Activated naive CD8-positive, alpha-beta T cell (primary cell): ENCODE data around the gene RNH1.
"Not testable (repeated sequence)": the region's sequence is repeated elsewhere in the genome, so short reads cannot be mapped to it uniquely, and the experiment has no call there.

Source experiments
- H3K27ac Mint-ChIP-seq: one replicate; pipeline ENCODE4 v1.8.0; 2021; ENCODE audit warnings: mixed read lengths
- H3K27me3 Mint-ChIP-seq: one replicate; pipeline ENCODE4 v1.8.0; 2021; ENCODE audit warnings: mixed read lengths
- H3K36me3 Mint-ChIP-seq: one replicate; pipeline ENCODE4 v1.8.0; 2021; ENCODE audit warnings: mixed read lengths
- H3K4me1 Mint-ChIP-seq: one replicate; pipeline ENCODE4 v1.8.0; 2021; ENCODE audit warnings: low read depth, mixed read lengths
- H3K4me3 Mint-ChIP-seq: one replicate; pipeline ENCODE4 v1.8.0; 2021; ENCODE audit warnings: mild to moderate bottlenecking, mixed read lengths
- H3K9me3 Mint-ChIP-seq: one replicate; pipeline ENCODE4 v1.8.0; 2021; ENCODE audit warnings: low read depth, mixed read lengths

Gene RNH1

GRCh38 chr11:469684-470560 is 37.1 kb downstream of the RNH1 start:
- no peak overlapping the region for H3K27ac Mint-ChIP-seq

GRCh38 chr11:469026-469683 is 37.9 kb downstream of the RNH1 start:
- not testable (repeated sequence) for H3K36me3 Mint-ChIP-seq, H3K27ac Mint-ChIP-seq, H3K27me3 Mint-ChIP-seq, H3K9me3 Mint-ChIP-seq, H3K4me3 Mint-ChIP-seq, H3K4me1 Mint-ChIP-seq

More at GRCh38 chr11:469684-470560, 37.1 kb downstream of the RNH1 start:
- Mint-ChIP-seq H3K4me3 (no peak overlapping the region), H3K36me3 (no peaks in the 10 kb centered on the region), H3K27me3 (no peaks in the 10 kb centered on the region), H3K4me1 (no peaks in the 10 kb centered on the region), H3K9me3 (no peaks in the 10 kb centered on the region)

- Mint-ChIP-seq H3K27me3 (no peaks in the 10 kb centered on the region), H3K27ac (no peak overlapping the region), H3K36me3 (no peaks in the 10 kb centered on the region), H3K4me1 (no peaks in the 10 kb centered on the region), H3K9me3 (no peaks in the 10 kb centered on the region), H3K4me3 (no peak overlapping the region)
Measured at GRCh38 chr11:468493-468892, 38.5 kb downstream of the RNH1 start.

GRCh38 chr11:468036-468435 is 39.0 kb downstream of the RNH1 start:
- Mint-ChIP-seq H3K9me3 (no peaks in the 10 kb centered on the region), H3K36me3 (no peaks in the 10 kb centered on the region), H3K4me3 (no peak overlapping the region), H3K4me1 (no peaks in the 10 kb centered on the region), H3K27ac (no peak overlapping the region), H3K27me3 (no peaks in the 10 kb centered on the region)

GRCh38 chr11:465896-466530 is 41.0 kb downstream of the RNH1 start:
- Mint-ChIP-seq H3K27me3 (no peaks in the 10 kb centered on the region), H3K36me3 (no peaks in the 10 kb centered on the region), H3K4me1 (no peaks in the 10 kb centered on the region), H3K9me3 (no peaks in the 10 kb centered on the region), H3K4me3 (no peak overlapping the region), H3K27ac (no peak overlapping the region)

GRCh38 chr11:464316-464715 is 42.7 kb downstream of the RNH1 start:
- Mint-ChIP-seq H3K27ac (no peak overlapping the region), H3K27me3 (no peaks in the 10 kb centered on the region), H3K9me3 (no peaks in the 10 kb centered on the region), H3K4me1 (peaks cover 2% of the 10 kb centered on the region), H3K36me3 (no peaks in the 10 kb centered on the region), H3K4me3 (no peak overlapping the region)

GRCh38 chr11:462107-462890 is 44.7 kb downstream of the RNH1 start:
- Mint-ChIP-seq H3K9me3 (no peaks in the 10 kb centered on the region), H3K4me1 (peaks cover 8% of the 10 kb centered on the region), H3K27ac (no peak overlapping the region), H3K36me3 (no peaks in the 10 kb centered on the region), H3K27me3 (no peaks in the 10 kb centered on the region), H3K4me3 (no peak overlapping the region)

- Mint-ChIP-seq H3K4me1 (peaks cover 15% of the 10 kb centered on the region), H3K4me3 (no peak overlapping the region), H3K27me3 (no peaks in the 10 kb centered on the region), H3K36me3 (peaks cover 2% of the 10 kb centered on the region), H3K27ac (no peak overlapping the region), H3K9me3 (no peaks in the 10 kb centered on the region)
Measured at GRCh38 chr11:461626-462025, 45.4 kb downstream of the RNH1 start.

- Mint-ChIP-seq H3K4me3 (no peak overlapping the region), H3K9me3 (no peaks in the 10 kb centered on the region), H3K27ac (no peak overlapping the region), H3K4me1 (peaks cover 24% of the 10 kb centered on the region), H3K36me3 (peaks cover 3% of the 10 kb centered on the region), H3K27me3 (no peaks in the 10 kb centered on the region)
Measured at GRCh38 chr11:460331-461199, 46.5 kb downstream of the RNH1 start.

- Mint-ChIP-seq H3K4me3 (no peak overlapping the region), H3K4me1 (peaks cover 27% of the 10 kb centered on the region), H3K36me3 (peaks cover 3% of the 10 kb centered on the region), H3K27me3 (no peaks in the 10 kb centered on the region), H3K27ac (no peak overlapping the region), H3K9me3 (no peaks in the 10 kb centered on the region)
Measured at GRCh38 chr11:459511-460220, 47.4 kb downstream of the RNH1 start.

- Mint-ChIP-seq H3K27ac (peak overlapping the region; percentile 73), H3K36me3 (peaks cover 3% of the 10 kb centered on the region), H3K4me1 (peaks cover 33% of the 10 kb centered on the region), H3K27me3 (no peaks in the 10 kb centered on the region), H3K9me3 (no peaks in the 10 kb centered on the region), H3K4me3 (peak overlapping the region; percentile 61)
Measured at GRCh38 chr11:457111-457760, 49.8 kb downstream of the RNH1 start.

- no peaks in the 10 kb centered on the region for H3K9me3 Mint-ChIP-seq
- H3K4me3 Mint-ChIP-seq = peak overlapping the region; percentile 61
- H3K36me3 Mint-ChIP-seq = peaks cover 3% of the 10 kb centered on the region
- peak overlapping the region; percentile 73 for H3K27ac Mint-ChIP-seq
- no peaks in the 10 kb centered on the region for H3K27me3 Mint-ChIP-seq
- H3K4me1 Mint-ChIP-seq = peaks cover 35% of the 10 kb centered on the region
Measured at GRCh38 chr11:456533-456932, 50.5 kb downstream of the RNH1 start.

GRCh38 chr11:455566-456147 is 51.4 kb downstream of the RNH1 start:
- Mint-ChIP-seq H3K36me3 (peaks cover 3% of the 10 kb centered on the region), H3K4me1 (peaks cover 42% of the 10 kb centered on the region), H3K27me3 (no peaks in the 10 kb centered on the region), H3K4me3 (no peak overlapping the region), H3K9me3 (no peaks in the 10 kb centered on the region), H3K27ac (no peak overlapping the region)
